Hepatocyte (in vitro differentiated cells): ENCODE results near the gene PIK3C2G.

Experiments used
- CTCF ChIP-seq: fragments of 200-600 bp; sonication (generic); IDR thresholded peaks from 2 replicates; pipeline ENCODE4 v1.5.1; 2016; ENCODE audit warnings: antibody characterized with exemption, mild to moderate bottlenecking; ENCODE audit not compliant: poor library complexity
- EZH2 ChIP-seq: fragments of 200-600 bp; sonication (generic); IDR thresholded peaks from 2 replicates; pipeline ENCODE4 v1.6.1; 2016; ENCODE audit warnings: antibody characterized with exemption, mild to moderate bottlenecking, borderline replicate concordance
- EZH2phosphoT487 ChIP-seq: fragments of 200-600 bp; sonication (generic); IDR thresholded peaks from one replicate; pipeline ENCODE4 v1.6.1; 2018; ENCODE audit warnings: antibody characterized with exemption, mild to moderate bottlenecking, low read depth, moderate library complexity; ENCODE audit not compliant: unreplicated experiment, severe bottlenecking

- no peak for TF ChIP-seq CTCF
- TF ChIP-seq EZH2, result no peak
- no peak for TF ChIP-seq EZH2phosphoT487
These were observed 167.1 kb downstream of the PIK3C2G start for GRCh38 chr12:18428416-18428815.
